Measurements from ENCODE around the gene PANK4. TPM values are rescaled to one million over a fixed set of nuclear protein-coding genes. Genes with fewer than 3 reads are reported as not detected.
A peak's percentile ranks its signal among the peaks of the same experiment; 100 is the strongest.

The PANK4 gene
- total RNA-seq, result 10 to 100 TPM; 42.9 to 47.0 TPM
- 22.4 TPM for polyA plus RNA-seq (2013, experiment 1 of 2)
- 26.3 TPM for polyA plus RNA-seq (2013, experiment 2 of 2)
- 19.8 to 117 (median 49.3) reads per million in 172 experiments for total RNA-seq

DNA sequence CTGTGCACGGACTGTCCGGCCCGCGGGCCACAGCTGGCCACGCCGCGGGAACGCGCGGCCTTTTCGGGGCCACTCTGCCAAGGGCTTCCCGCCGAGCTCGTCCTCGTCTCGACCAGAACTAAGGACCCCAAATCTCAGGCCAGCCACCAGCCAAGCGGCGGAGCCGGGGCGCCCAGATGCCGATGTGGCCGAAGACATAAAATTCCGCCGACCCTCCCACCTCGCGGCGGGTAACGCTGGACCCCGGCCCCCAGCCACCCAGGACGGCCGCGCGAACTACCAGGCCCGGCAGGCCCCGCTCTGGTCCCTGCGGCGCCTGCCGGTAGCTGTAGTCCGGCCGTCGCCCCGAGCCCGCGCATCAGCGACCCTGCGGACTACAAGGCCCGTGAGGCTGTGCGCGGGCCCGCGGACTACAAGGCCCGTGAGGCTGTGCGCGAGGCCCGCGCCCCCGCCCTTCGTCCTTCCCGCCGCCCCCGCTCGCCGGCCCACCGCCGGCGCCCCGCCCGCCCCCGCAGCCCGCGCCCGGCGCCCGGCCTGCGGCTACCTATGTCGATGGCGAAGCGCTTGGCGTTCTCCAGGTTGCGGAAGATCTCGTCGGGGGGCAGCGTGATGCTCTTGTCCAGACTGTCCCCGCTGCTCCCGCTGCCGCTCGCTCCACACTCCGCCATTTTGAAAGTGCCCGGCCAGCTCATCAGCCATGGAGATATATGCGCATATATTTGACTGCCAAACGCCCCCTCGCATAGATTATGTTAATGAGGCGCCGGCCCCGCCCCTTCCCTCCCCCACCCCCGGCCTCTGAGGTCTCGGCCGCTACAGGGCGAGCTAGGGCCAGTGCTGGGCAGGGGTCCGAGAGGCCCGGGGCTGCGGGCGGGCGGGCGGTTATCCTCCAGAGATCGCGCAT, at the start of gene PANK4:
Gene PANK4 (minus strand): TSS at position 677 of the 904 bp plus-strand sequence. CDS start 9 bp downstream, at position 668.
- DNase-seq (peak; percentile 76 to 96 (median 87)), ATAC-seq (ENCODE audit: poor library complexity) (peak; percentile 89)
- Mint-ChIP-seq H3K4me3 (peak within 1 kb of the TSS; percentile 90), H3K9me3 (no peaks in the 10 kb centered on the region), H3K4me1 (ENCODE audit: low read depth) (peaks cover 55% of the 10 kb centered on the region), H3K27me3 (peaks cover 19% of the 10 kb centered on the region), H3K36me3 (ENCODE audit: low read depth) (peaks cover 27% of the 10 kb centered on the region), H3K27ac (peak within 1 kb of the TSS; percentile 91)
- peaks cover 75% of the 10 kb centered on the region for H3K4me1 ChIP-seq (ENCODE audit: insufficient read depth, low read length)
- H3K27ac ChIP-seq (ENCODE audit: low read depth in 1 of 2, low read length in 2 of 2), result peak within 1 kb of the TSS; percentile 76
- CTCF ChIA-PET, result interaction anchor here (0.8 to 4.2 kb wide), 4 partner anchors 21 to 60 kb away, joined by 3 to 37 read pairs (median 4); no protein-coding TSS in a partner anchor
- peak within 1 kb of the TSS; percentile 84 for H3K4me3 ChIP-seq (ENCODE audit: low read length)
- TF ChIP-seq, protein P1, sequence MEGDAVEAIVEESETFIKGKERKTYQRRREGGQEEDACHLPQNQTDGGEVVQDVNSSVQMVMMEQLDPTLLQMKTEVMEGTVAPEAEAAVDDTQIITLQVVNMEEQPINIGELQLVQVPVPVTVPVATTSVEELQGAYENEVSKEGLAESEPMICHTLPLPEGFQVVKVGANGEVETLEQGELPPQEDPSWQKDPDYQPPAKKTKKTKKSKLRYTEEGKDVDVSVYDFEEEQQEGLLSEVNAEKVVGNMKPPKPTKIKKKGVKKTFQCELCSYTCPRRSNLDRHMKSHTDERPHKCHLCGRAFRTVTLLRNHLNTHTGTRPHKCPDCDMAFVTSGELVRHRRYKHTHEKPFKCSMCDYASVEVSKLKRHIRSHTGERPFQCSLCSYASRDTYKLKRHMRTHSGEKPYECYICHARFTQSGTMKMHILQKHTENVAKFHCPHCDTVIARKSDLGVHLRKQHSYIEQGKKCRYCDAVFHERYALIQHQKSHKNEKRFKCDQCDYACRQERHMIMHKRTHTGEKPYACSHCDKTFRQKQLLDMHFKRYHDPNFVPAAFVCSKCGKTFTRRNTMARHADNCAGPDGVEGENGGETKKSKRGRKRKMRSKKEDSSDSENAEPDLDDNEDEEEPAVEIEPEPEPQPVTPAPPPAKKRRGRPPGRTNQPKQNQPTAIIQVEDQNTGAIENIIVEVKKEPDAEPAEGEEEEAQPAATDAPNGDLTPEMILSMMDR (IDR thresholded peaks at IDR 0.05), result no peak
- POLR2A ChIA-PET, result interaction anchor here (0.8 to 8.5 kb wide), 17 partner anchors 9 to 297 kb away, joined by 3 to 164 read pairs (median 6); partner anchors contain the start of genes MORN1, PEX10, PRXL2B and RER1
- H3K9me3 ChIP-seq (ENCODE audit: control insufficient read depth in 1 of 2, insufficient read depth in 1 of 2, low read length in 2 of 2), result peaks cover 0 to 6% of the 10 kb centered on the region in 2 experiments
- H3K27me3 ChIP-seq (ENCODE audit: control insufficient read depth in 1 of 2, insufficient read depth in 2 of 2, low read length in 2 of 2), result peaks cover 19 to 23% of the 10 kb centered on the region in 2 experiments
- peaks cover 12% of the 10 kb centered on the region for H3K36me3 ChIP-seq (ENCODE audit: insufficient read depth, low read length)
- intact Hi-C loops (cut with DNase I, micrococcal nuclease), result loop anchor here (1.0 to 10.0 kb wide), 10 partner anchors 21 to 1249 kb away; partner anchors contain the start of genes PEX10 (in 2 of the 2), PRXL2B (in 2 of the 2), MORN1 (in 1 of the 2) and RER1 (in 1 of the 2)

DNA sequence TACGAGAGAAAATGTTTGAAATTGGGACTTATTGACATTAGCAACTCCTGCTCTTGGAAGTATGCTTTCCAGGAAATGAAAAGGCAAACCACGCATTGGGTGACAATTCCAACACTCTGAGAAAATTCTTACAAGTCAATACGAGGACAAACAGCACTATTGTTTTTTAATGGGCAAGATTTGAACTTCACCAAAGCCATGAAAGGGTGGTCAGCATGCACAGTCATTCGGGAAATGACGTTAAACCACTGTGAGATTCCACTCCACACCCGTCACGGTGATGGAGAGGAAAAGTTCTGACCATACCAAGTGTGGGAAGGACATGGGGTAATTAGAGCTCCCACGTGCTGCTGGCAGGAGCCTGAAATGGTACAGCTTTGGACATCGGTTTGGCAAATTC, 48.0 kb upstream of the PANK4 start:
- H3K4me1 ChIP-seq (ENCODE audit: insufficient read depth, low read length), result peaks cover 38% of the 10 kb centered on the region
- ChIA-PET CTCF (no interaction called here), POLR2A (interaction anchor here (1.4 kb wide), 1 partner anchor 11 kb away, joined by 6 read pairs; no protein-coding TSS in a partner anchor)
- H3K27me3 ChIP-seq (ENCODE audit: control insufficient read depth in 1 of 2, insufficient read depth in 2 of 2, low read length in 2 of 2), result no peaks in the 10 kb centered on the region
- no peak overlapping the region for H3K27ac Mint-ChIP-seq
- H3K36me3 ChIP-seq (ENCODE audit: insufficient read depth, low read length), result no peaks in the 10 kb centered on the region
- ATAC-seq (ENCODE audit: poor library complexity) (no peak), DNase-seq (no peak)
- no peaks in the 10 kb centered on the region for H3K9me3 Mint-ChIP-seq
- H3K9me3 ChIP-seq (ENCODE audit: control insufficient read depth in 1 of 2, insufficient read depth in 1 of 2, low read length in 2 of 2), result peaks cover 0 to 6% of the 10 kb centered on the region in 2 experiments
- H3K27ac ChIP-seq (ENCODE audit: low read depth in 1 of 2, low read length in 2 of 2), result no peak overlapping the region
- peaks cover 31% of the 10 kb centered on the region for H3K4me1 Mint-ChIP-seq (ENCODE audit: low read depth)
- TF ChIP-seq, protein P1 (IDR thresholded peaks at IDR 0.05), result no peak
- intact Hi-C loops (cut with DNase I, micrococcal nuclease), result no loop called here
- no peak overlapping the region for H3K4me3 ChIP-seq (ENCODE audit: low read length)
- H3K4me3 Mint-ChIP-seq, result no peak overlapping the region
- H3K27me3 Mint-ChIP-seq, result no peaks in the 10 kb centered on the region
- H3K36me3 Mint-ChIP-seq (ENCODE audit: low read depth), result no peaks in the 10 kb centered on the region

DNA sequence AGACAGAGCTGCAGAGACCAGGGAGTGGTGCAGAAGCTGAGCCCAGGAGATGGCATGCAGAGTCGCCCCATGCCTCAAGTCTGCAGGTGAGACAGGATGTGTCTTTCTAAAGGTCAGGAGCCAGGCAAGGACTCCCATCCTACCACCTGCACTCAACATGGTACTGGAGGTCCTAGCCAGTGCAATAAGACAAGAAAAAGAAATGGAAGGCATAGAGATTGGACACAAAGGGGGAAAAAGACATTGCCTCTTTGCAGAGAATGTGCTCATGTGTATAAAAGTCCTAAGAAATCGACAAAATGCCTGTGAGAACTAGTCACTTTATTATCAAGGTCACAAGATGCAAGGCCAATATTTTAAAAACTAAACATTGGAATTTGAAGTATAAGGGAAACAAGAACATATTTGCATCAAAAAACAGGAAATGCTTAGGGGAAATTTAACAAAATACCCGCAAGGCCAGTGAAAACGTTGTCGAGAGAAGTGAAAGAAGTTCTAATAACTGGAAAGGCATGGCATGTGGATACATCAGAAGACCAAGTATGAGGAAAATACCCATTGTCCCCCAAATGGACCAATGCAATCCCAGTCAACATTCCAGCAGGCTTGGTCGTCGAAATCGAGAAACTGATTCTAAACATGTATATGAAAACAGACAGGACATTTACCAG, 47.0 kb upstream of the PANK4 start:
- ATAC-seq (ENCODE audit: poor library complexity) (no peak), DNase-seq (no peak)
- H3K27ac Mint-ChIP-seq, result no peak overlapping the region
- H3K27me3 Mint-ChIP-seq, result no peaks in the 10 kb centered on the region
- no peak overlapping the region for H3K4me3 ChIP-seq (ENCODE audit: low read length)
- peaks cover 23% of the 10 kb centered on the region for H3K4me1 Mint-ChIP-seq (ENCODE audit: low read depth)
- H3K36me3 ChIP-seq (ENCODE audit: insufficient read depth, low read length), result no peaks in the 10 kb centered on the region
- H3K36me3 Mint-ChIP-seq (ENCODE audit: low read depth), result no peaks in the 10 kb centered on the region
- peaks cover 0 to 6% of the 10 kb centered on the region in 2 experiments for H3K9me3 ChIP-seq (ENCODE audit: control insufficient read depth in 1 of 2, insufficient read depth in 1 of 2, low read length in 2 of 2)
- TF ChIP-seq, protein P1 (IDR thresholded peaks at IDR 0.05), result no peak
- H3K27me3 ChIP-seq (ENCODE audit: control insufficient read depth in 1 of 2, insufficient read depth in 2 of 2, low read length in 2 of 2), result no peaks in the 10 kb centered on the region
- intact Hi-C loops (cut with DNase I, micrococcal nuclease), result no loop called here
- H3K4me1 ChIP-seq (ENCODE audit: insufficient read depth, low read length), result peaks cover 29% of the 10 kb centered on the region
- POLR2A ChIA-PET, result interaction anchor here (1.4 kb wide), 1 partner anchor 12 kb away, joined by 6 read pairs; no protein-coding TSS in a partner anchor
- no peaks in the 10 kb centered on the region for H3K9me3 Mint-ChIP-seq
- H3K27ac ChIP-seq (ENCODE audit: low read depth in 1 of 2, low read length in 2 of 2), result no peak overlapping the region
- CTCF ChIA-PET, result interaction anchor here (2.2 kb wide), 1 partner anchor 17 kb away, joined by 4 read pairs; the partner anchor contains the start of gene TNFRSF14
- H3K4me3 Mint-ChIP-seq, result no peak overlapping the region
